CD4-positive, alpha-beta T cell treated with Interleukin-4 for 1 hour (primary cell): Measurements from ENCODE around the gene CENPU.
A peak's percentile ranks its signal among the peaks of the same experiment; 100 is the strongest.
"Not testable (repeated sequence)": the region's sequence is repeated elsewhere in the genome, so short reads cannot be mapped to it uniquely, and the experiment has no call there.

Source experiments
- DNase-seq, 2 donors: peaks; one replicate each; pipeline ENCODE4 v3.0.0-alpha.2; 2020 to 2022

CENPU gene

GRCh38 chr4:184751585-184751956 is 17.7 kb upstream of the CENPU start:
- DNase-seq, result no peak

DNA sequence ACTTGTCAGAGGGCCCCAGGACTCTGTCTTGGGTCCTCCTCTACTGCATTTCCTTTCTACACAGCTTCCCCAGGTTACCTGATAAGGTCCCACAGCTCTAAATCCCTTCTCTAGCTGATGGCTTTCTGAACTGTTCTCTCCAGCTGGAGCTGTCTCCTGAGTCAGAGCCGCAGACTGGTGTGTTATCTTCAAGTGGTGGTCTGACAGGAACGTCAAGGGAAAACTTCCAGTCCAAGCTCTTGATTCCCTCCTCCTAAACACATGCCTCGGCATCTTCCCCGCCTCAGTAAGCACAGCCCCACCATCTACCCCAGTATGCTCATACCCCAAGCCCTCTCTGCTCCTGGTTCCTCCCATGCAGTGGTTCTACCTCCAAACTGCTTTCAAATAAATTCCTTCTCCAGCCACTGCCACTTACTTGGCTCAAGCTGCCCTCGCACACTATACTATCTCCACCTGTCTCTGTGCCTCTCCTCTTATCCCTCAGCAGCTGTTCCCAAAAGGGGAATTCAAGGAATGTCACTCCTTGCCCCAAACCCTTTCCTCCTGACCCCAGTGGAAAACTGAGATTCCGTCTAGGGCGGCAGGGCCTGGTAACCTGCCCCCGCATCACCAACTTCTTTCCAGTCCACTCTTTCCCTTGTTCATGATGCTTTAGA is 17.2 kb upstream of the CENPU start:
- DNase-seq, result no peak

GRCh38 chr4:184748251-184748652 is 14.4 kb upstream of the CENPU start:
- DNase-seq, result no peak

DNA sequence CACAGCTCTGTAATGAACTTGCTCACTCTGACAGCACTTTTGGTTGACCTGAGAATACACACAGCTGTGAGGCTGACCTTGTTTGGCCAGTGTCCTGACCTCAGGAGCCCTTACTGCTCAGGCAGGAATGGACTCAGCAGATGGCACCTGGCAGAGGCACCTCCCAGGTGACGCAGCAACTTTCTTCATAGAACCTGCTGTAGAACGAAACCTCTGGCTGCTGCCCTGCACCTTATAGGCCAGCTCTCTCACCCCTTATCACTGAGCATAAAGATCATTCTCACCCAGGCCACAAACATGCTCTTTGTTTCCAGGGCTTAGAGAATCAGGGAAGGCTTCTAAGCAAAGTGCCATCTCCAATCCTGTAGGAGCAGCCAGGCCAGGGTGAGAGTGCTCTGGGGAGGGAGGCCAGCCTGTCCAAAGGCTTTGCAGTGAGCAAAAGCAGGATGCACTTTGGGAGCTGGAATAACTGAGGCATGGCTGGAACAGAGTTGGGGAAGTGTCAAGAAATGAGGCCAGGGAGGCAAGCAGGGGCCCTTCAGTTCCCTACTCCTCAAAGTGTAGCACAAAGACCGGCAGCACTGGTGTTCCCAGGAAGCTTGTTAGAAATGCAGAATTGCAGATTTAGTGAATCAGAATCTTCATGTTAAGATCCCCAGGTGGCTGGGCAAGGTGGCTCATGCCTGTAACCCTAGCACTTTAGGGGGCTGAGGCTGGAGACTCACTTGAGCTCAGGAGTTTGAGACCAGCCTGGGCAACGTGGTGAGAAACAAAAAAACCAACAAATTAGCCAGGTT is 13.3 kb upstream of the CENPU start:
- DNase-seq, result no peak

GRCh38 chr4:184745831-184746795 is 12.2 kb upstream of the CENPU start:
- DNase-seq, result peak; percentile 71 to 74

DNA sequence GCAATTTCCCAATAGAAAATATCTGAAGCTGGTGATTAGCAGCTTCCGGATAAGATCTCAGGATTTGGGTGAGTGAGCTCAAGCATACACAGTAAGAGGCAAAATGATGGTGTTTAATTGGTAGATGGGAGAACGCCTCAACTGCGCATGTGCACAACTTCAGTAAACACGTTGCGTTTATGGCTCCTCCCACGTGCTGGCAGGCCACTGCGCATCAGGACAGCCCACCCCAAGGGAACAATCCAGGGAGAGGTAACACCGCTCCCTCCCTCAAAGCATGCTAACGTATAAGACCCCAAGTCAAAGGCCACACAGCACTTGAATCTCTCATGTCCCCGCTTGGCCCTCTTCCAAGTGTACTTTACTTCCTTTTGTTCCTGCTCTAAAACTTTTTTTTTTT is 10.3 kb upstream of the CENPU start:
- DNase-seq, result no peak

GRCh38 chr4:184743650-184744049 is 9.8 kb upstream of the CENPU start:
- DNase-seq, result no peak

- not testable (repeated sequence) for DNase-seq
Observed at GRCh38 chr4:184741651-184742050, 7.8 kb upstream of the CENPU start.

DNA sequence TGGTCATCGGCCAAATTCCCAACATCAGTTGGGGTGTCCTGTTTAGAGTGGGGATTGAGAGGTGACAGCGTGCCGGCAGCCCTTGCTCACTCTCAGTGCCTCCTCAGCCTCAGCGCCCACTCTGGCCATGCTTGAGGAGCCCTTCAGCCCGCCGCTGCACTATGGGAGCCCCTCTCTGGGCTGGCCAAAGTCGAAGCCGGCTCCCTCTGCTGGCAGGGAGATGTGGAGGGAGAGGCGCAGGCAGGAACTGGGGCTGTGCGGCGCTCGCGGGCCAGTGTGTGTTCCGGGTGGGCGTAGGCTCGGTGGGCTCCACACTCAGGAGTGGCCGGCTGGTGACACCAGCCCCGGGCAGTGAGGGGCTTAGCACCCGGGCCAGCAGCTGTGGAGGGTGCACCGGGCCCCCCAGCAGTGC is 7.1 kb upstream of the CENPU start:
- no peak for DNase-seq

DNA sequence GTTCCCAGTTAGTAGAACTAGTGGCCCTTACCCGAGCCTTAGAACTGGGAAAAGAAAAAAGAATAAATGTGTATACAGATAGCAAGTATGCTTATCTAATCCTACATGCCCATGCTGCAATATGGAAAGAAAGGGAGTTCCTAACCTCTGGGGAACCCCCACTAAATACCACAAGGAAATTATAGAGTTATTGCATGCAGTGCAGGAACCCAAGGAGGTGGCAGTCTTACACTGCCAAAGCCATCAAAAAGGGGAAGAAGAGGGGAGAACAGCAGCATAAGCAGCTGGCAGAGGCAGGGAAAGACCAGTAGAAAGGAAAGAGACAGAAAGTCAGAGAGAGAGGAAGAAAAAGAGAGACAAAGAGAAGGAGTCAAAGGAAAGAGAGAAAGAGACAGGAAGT is 5.7 kb upstream of the CENPU start:
- DNase-seq, result peak in 1 of 2 donors; percentile 32

DNA sequence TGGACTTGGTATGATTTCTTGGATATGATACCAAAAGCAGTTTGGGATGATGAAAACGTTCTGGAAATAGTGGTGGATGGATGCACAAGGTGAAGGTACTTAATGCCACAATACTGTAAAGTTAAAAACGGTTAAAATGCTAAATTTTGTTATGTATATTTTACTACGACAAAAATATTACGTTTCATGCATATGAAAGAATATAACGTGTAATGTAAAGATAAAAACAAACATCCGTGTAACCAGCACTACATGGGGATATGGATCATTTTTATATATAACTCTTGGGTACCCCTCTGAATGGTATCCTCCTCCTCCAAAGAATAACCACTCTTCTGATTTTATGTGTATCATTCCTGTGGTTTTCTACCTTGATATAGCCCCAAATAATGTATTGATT is 862 bp upstream of the CENPU start:
- DNase-seq, result no peak

GRCh38 chr4:184732126-184732525 is 1.8 kb downstream of the CENPU start:
- no peak for DNase-seq

GRCh38 chr4:184731056-184731455 is 2.8 kb downstream of the CENPU start:
- DNase-seq, result no peak

- no peak for DNase-seq
Observed at GRCh38 chr4:184729946-184730345, 4.0 kb downstream of the CENPU start.

- DNase-seq, result no peak
Observed at GRCh38 chr4:184728858-184729257, 5.0 kb downstream of the CENPU start.

DNA sequence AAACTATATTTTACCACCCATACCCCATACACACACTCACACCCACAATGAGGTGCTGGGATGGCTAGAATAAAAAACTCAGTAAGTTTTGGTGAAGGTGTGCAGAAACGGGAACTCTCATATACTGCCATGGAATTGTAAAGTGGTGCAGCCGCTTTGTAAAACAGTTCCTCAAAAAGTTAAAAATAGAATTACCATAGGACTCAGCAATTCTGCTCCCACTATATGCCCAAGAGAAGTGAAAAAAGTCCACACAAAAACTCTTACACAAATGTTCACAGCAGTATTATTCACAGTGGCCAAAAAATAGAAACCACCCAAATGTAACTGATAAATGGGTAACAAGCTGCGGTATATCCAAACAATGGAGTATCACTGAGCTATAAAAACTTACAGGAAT is 6.5 kb downstream of the CENPU start:
- no peak for DNase-seq

DNA sequence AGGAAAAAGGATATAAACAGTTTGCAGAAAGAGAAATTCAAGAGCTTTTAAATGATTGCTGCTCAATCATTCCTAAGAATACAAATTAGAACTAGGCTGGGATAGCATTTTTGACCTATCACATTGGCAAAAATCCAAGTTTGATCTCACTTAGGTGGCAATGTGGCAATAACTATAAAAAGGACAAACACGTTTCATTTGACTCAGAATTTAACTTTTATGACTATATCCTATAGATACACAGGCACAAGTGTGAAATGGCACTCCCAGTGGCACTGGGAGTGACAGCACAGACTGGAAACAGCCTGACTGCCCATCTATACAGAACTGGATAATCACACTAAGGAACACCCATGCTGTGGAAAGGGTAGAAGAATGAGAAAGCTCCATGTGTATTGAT is 11.1 kb downstream of the CENPU start:
- no peak for DNase-seq

GRCh38 chr4:184721254-184721653 is 12.6 kb downstream of the CENPU start:
- no peak for DNase-seq

- no peak for DNase-seq
Observed at GRCh38 chr4:184719407-184719806, 14.5 kb downstream of the CENPU start.

DNA sequence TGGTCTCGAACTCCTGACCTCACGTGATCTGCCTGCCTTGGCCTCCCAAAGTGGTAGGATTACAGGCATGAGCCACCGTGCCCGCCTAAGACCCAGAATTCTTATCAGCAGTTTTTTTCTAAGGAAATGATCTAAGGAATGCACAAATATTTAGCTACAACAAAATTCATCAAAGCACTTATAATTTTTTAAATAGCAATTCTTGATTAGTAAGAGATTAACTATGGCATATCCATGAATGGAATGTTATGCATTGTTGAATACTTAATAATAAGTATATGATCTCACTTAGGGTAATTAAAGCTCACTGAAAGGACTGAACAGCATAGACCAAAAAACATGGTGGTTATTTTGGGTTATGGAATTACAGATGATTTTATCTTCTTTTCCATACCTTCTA is 18.4 kb downstream of the CENPU start:
- no peak for DNase-seq

DNA sequence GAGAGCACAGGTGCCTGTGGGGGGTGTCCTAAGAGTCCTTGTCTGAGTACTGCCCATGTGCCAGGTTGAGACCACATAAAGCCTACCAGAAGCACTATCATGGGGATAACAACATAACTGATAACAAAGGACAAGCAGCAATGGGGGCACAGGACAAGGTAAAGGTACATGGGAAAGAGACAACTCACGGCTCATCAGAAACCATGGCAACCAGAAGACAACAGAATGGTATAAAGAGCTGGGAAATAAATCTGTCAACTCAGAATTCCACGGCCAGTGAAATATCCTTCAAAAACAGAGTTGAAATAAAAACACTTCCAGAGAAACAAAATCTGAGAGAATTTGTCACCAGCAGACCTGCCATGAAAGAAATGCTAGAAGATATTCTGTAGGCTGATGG is 20.0 kb downstream of the CENPU start:
- no peak for DNase-seq

- no peak for DNase-seq
Observed at GRCh38 chr4:184712322-184712721, 21.6 kb downstream of the CENPU start.

DNA sequence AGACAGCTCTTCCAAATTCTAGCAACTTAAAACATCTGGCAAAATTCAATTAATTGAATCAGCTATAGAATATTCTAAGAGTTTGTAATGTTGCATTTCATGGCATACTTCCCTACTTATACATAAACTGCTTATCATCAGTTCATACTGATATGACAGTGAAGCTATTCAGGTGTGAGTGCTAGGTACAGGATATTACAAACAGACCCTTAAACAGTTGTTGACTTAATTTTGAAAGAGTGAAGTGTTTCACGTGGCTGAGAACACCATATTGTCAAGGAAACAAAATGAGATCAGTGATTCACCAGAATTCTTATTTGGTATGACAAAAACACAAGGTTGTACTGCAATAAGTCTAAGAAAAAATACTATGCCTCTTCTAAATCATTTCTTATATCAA is 27.4 kb downstream of the CENPU start:
- DNase-seq, result no peak

DNA sequence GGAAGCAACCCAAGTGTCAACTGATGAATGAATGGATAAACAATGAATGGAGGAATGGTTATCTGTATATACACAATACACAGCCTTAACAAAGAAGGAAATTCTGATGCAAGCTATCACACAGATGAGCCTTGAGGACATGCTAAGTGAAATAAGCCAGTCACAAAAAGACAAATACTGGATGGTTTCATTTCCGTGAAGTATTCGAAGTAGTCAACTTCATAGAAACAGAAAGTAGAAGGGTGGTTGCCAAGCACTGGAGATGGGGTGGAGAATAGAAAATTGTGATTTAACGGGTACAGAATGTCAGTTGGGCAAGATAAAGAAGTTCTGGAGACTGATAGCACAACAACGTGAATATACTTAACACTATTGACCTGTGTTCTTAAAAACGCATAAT is 28.2 kb downstream of the CENPU start:
- peak in 1 of 2 donors; percentile 24 for DNase-seq
